HepG2 (cell line): ENCODE measurements around the gene C11orf58. TPM values are rescaled to one million over a fixed set of nuclear protein-coding genes. Genes with fewer than 3 reads are reported as not detected.
A peak's percentile ranks its signal among the peaks of the same experiment; 100 is the strongest.

Source experiments
- ATAC-seq: fragments of 200-7000 bp; cut with Tn5 transposase; 3 replicates; pipeline ENCODE4 v1.9.1; 2020; ENCODE audit warnings: mild to moderate bottlenecking, moderate library complexity
- BruUV-seq: library from RNA; stranded (reverse); fragments of 400-500 nt; replicated peaks from 2 replicates; lab custom pipeline; 2021; lab: Mats Ljungman, UMichigan
- CTCF ChIA-PET: fragments of 300-600 bp; formaldehyde crosslinking; extraction: SDS; loops from one replicate; lab custom pipeline; 2021; ENCODE audit warnings: low total read pairs, inconsistent platforms, low intra/inter-chr PET ratio; lab: Yijun Ruan, JAX
- POLR2A ChIA-PET: fragments of 350-600 bp; sonication (Branson Sonifier 250); formaldehyde crosslinking; loops from one replicate; lab custom pipeline; 2020; ENCODE audit warnings: antibody characterized with exemption, inconsistent platforms; lab: Yijun Ruan, JAX
- DNase-seq: peaks from one replicate; pipeline ENCODE4 v3.0.0-alpha.2; 2015; ENCODE audit warnings: low spot score
- FAIRE-seq: peaks from 3 replicates; lab custom pipeline; 2011; peaks lifted over from hg19 to GRCh38; lab: Jason Lieb, UNC
- H2AFZ ChIP-seq: one replicate; pipeline ENCODE4 v1.6.1; 2011; ENCODE audit warnings: low read length, inconsistent platforms
- H3K27ac ChIP-seq: fragments of 300-600 bp; 3 replicates; pipeline ENCODE4 v1.8.0; 2011; ENCODE audit warnings: mixed run types, mild to moderate bottlenecking, mixed read lengths, low read length, inconsistent platforms; ENCODE audit not compliant: insufficient read depth; ENCODE audit errors: extremely low read length
- H3K27me3 ChIP-seq, 2 experiments: fragments of 200-600 bp in 1 of 2; 2 replicates in 1 of 2; 3 replicates in 1 of 2; pipeline versions ENCODE4 v1.6.0 to v1.8.0; 2011; ENCODE audit warnings: low read length in 2 of 2, mild to moderate bottlenecking in 2 of 2, moderate library complexity in 2 of 2, inconsistent platforms in 1 of 2; ENCODE audit not compliant: insufficient read depth in 2 of 2, control insufficient read depth in 1 of 2
- H3K36me3 ChIP-seq, 2 experiments: fragments of 200-600 bp in 1 of 2; replicated peaks in 1 of 2; 2 replicates in 1 of 2; 3 replicates in 1 of 2; pipeline versions ENCODE4 v1.5.1 to v1.8.0; 2011; ENCODE audit warnings: low read length in 2 of 2, inconsistent platforms in 1 of 2; ENCODE audit not compliant: insufficient read depth in 2 of 2, control insufficient read depth in 1 of 2
- H3K4me1 ChIP-seq: 2 replicates; pipeline ENCODE4 v1.5.1; 2012; ENCODE audit warnings: low read length, inconsistent platforms; ENCODE audit not compliant: insufficient read depth
- H3K4me2 ChIP-seq: 2 replicates; pipeline ENCODE4 v1.6.0; 2011; ENCODE audit warnings: low read depth, low read length, inconsistent platforms
- H3K4me3 ChIP-seq, 3 experiments: fragments of 200-600 bp in 1 of 3; sonication (generic), shearing (Covaris generic) in 1 of 3; replicated peaks in 1 of 3; 2 replicates each; pipeline ENCODE4 v1.5.1; 2011 to 2016; ENCODE audit warnings: low read length in 3 of 3, inconsistent platforms in 2 of 3, low read depth in 2 of 3, mild to moderate bottlenecking in 2 of 3, control low read depth in 1 of 3, mixed read lengths in 1 of 3; ENCODE audit not compliant: insufficient read depth in 1 of 3
- H3K79me2 ChIP-seq: one replicate; pipeline ENCODE4 v1.6.1; 2011; ENCODE audit warnings: low read length, inconsistent platforms; ENCODE audit not compliant: insufficient read depth
- H3K9ac ChIP-seq: 2 replicates; pipeline ENCODE4 v1.6.0; 2011; ENCODE audit warnings: mild to moderate bottlenecking, low read depth, low read length, inconsistent platforms; ENCODE audit not compliant: insufficient read depth
- H3K9me3 ChIP-seq: 2 replicates; pipeline ENCODE4 v1.5.1; 2012; ENCODE audit warnings: mild to moderate bottlenecking, low read length
- H4K20me1 ChIP-seq: 2 replicates; pipeline ENCODE4 v1.6.0; 2011; ENCODE audit warnings: inconsistent platforms, mild to moderate bottlenecking, low read length, moderate library complexity; ENCODE audit not compliant: insufficient read depth
- ATF7 ChIP-seq, 2 experiments: fragments of 450-650 bp in 1 of 2; sonication (generic) in 1 of 2; formaldehyde crosslinking in 1 of 2; IDR thresholded peaks; 2 replicates each; pipeline versions ENCODE4 v1.4.0 to v1.6.1; 2016 to 2020; ENCODE audit warnings: antibody characterized with exemption in 1 of 2, mild to moderate bottlenecking in 1 of 2, missing genetic modification reagents in 1 of 2
- DMAP1 ChIP-seq: IDR thresholded peaks from 2 replicates; pipeline ENCODE4 v1.6.1; 2016
- EP300 ChIP-seq, 3 experiments: sonication (generic) in 1 of 3; formaldehyde crosslinking in 1 of 3; IDR thresholded peaks; 2 replicates each; pipeline versions ENCODE4 v1.5.1 to v1.6.1; 2011 to 2020; ENCODE audit warnings: low read depth in 2 of 3, low read length in 2 of 3, borderline replicate concordance in 1 of 3, improper control_type of control experiment in 1 of 3, mild to moderate bottlenecking in 1 of 3, missing genetic modification reagents in 1 of 3, moderate library complexity in 1 of 3
- HOXD1 ChIP-seq: sonication (generic); formaldehyde crosslinking; IDR thresholded peaks from 2 replicates; pipeline ENCODE4 v1.5.0; 2020; ENCODE audit warnings: missing genetic modification reagents
- MED8 ChIP-seq: sonication (generic); formaldehyde crosslinking; IDR thresholded peaks from 2 replicates; pipeline ENCODE4 v1.8.1; 2023; ENCODE audit warnings: mild to moderate bottlenecking, missing genetic modification reagents; ENCODE audit not compliant: insufficient replicate concordance
- NCOA2 ChIP-seq: sonication (generic); formaldehyde crosslinking; IDR thresholded peaks from 2 replicates; pipeline ENCODE4 v1.8.0; 2022; ENCODE audit warnings: inconsistent platforms
- NCOA5 ChIP-seq: sonication (generic); formaldehyde crosslinking; IDR thresholded peaks from 2 replicates; pipeline ENCODE4 v1.4.0; 2020; ENCODE audit warnings: missing genetic modification reagents
- POLR2AphosphoS5 ChIP-seq: IDR thresholded peaks from 2 replicates; pipeline ENCODE4 v1.6.1; 2012; ENCODE audit warnings: low read depth, low read length
- SMYD3 ChIP-seq: sonication (generic); formaldehyde crosslinking; IDR thresholded peaks from 2 replicates; pipeline ENCODE4 v1.8.1; 2023; ENCODE audit warnings: mild to moderate bottlenecking, missing genetic modification reagents
- SP5 ChIP-seq: IDR thresholded peaks from 2 replicates; pipeline ENCODE4 v1.6.1; 2016; ENCODE audit warnings: low read depth, borderline replicate concordance
- SPEN ChIP-seq: sonication (generic); formaldehyde crosslinking; IDR thresholded peaks from 2 replicates; pipeline ENCODE4 v1.5.1; 2020; ENCODE audit warnings: low read depth, mild to moderate bottlenecking, missing genetic modification reagents
- TEAD3 ChIP-seq: optimal IDR thresholded peaks from 2 replicates; pipeline ENCODE3; 2016; ENCODE audit warnings: borderline replicate concordance
- TEF ChIP-seq: sonication (generic); formaldehyde crosslinking; IDR thresholded peaks from 2 replicates; pipeline ENCODE4 v1.5.0; 2020; ENCODE audit warnings: missing genetic modification reagents
- ZNF263 ChIP-seq: sonication (generic); formaldehyde crosslinking; IDR thresholded peaks from 2 replicates; pipeline ENCODE4 v1.4.0; 2020; ENCODE audit warnings: missing genetic modification reagents
- ZNF34 ChIP-seq: sonication (generic); formaldehyde crosslinking; IDR thresholded peaks from 2 replicates; pipeline ENCODE4 v1.4.0; 2020; ENCODE audit warnings: mild to moderate bottlenecking, missing genetic modification reagents, borderline replicate concordance
- ZNF556 ChIP-seq: sonication (generic); formaldehyde crosslinking; IDR thresholded peaks from 2 replicates; pipeline ENCODE4 v1.4.0; 2020; ENCODE audit warnings: mild to moderate bottlenecking, missing genetic modification reagents, borderline replicate concordance
- ZNF569 ChIP-seq: sonication (generic); formaldehyde crosslinking; IDR thresholded peaks from 2 replicates; pipeline ENCODE4 v1.5.0; 2020; ENCODE audit warnings: mild to moderate bottlenecking, missing genetic modification reagents, moderate library complexity, borderline replicate concordance
- ZNF777 ChIP-seq: sonication (generic); formaldehyde crosslinking; IDR thresholded peaks from 2 replicates; pipeline ENCODE4 v1.4.0; 2020; ENCODE audit warnings: missing genetic modification reagents
- WGBS: methylation state at CpG from one replicate; pipeline ENCODE4 v1.1.6; 2017; ENCODE audit warnings: low lambda C conversion rate; 5-methylcytosine and 5-hydroxymethylcytosine counted together
- in situ Hi-C: cut with HindIII; loops from 2 replicates; pipeline ENCODE4 v1.10.0; 2017; ENCODE audit warnings: low pct_unique_long_range_greater_than_20kb; ENCODE audit not compliant: extremely low pct_ligation_motif_present
- intact Hi-C: fragments of 100-400 bp; cut with micrococcal nuclease; formaldehyde crosslinking; loops from one replicate; pipeline ENCODE4 v1.10.0; 2022; ENCODE audit not compliant: unreplicated experiment
- polyA plus RNA-seq, 8 experiments: library from polyadenylated mRNA; depleted of rRNA in 3 of 8; stranded (reverse) in 7 of 8; unstranded in 1 of 8; fragments of >200 nt; fragmentation: Illumina TruSeq in 4 of 8; extraction: Trizol in 4 of 8; gene quantifications; 2 replicates each; pipeline versions ENCODE4 v1.2.1 to v1.2.3, GENCODE V29; 2011 to 2016; ENCODE audit warnings: low read depth in 4 of 8, missing spikeins in 1 of 8, mixed read lengths in 1 of 8; ENCODE audit not compliant: insufficient read depth in 1 of 8
- total RNA-seq, 5 experiments: library from RNA; depleted of rRNA; stranded (reverse); fragments of >200 nt; fragmentation: Illumina TruSeq; extraction: Trizol; gene quantifications; 2 replicates each; pipeline ENCODE4 v1.2.3, GENCODE V29; 2016; ENCODE audit warnings: low read depth in 1 of 5
- TF ChIP-seq, protein P1 (sequence below), 2 experiments: sonication (generic) in 1 of 2; formaldehyde crosslinking in 1 of 2; IDR thresholded peaks; 2 replicates each; pipeline versions ENCODE4 v1.5.1 to v1.6.1; 2011 to 2020; ENCODE audit warnings: borderline replicate concordance in 1 of 2, low read depth in 1 of 2, low read length in 1 of 2, mild to moderate bottlenecking in 1 of 2, missing genetic modification reagents in 1 of 2, moderate library complexity in 1 of 2
- TF ChIP-seq, protein P2 (sequence below): sonication (generic); formaldehyde crosslinking; IDR thresholded peaks from 2 replicates; pipeline ENCODE4 v1.4.0; 2020; ENCODE audit warnings: missing genetic modification reagents; ENCODE audit errors: not compliant biosample characterization
- TF ChIP-seq, protein P3 (sequence below): IDR thresholded peaks from 2 replicates; pipeline ENCODE4 v1.6.1; 2012; ENCODE audit warnings: inconsistent platforms

The C11orf58 gene
- total and polyA plus RNA-seq, 2 of the 13 experiments (the other 11 are each of a cell fraction or from before 2014, with no cell fraction given), result 83.8 to 167 TPM

DNA sequence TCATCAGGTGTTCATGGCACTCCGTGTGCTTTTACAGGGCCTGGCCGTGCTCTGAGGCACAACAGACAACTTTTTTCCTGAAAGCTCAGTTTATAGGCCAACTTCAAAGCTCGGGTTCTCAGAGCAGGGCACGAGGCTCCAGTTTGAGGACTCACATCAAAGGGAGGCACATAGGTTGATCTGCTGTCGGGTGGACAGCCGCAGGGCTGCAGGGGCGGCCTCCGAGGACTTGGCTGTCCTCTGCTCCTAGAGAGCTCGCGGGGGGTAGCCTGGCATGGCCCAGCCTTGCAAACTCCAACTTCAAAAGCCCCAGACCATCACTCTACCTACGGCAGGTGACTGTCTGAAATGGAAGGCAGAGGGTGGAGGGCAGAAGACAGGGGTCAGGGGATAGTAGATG, 31.6 kb downstream of the C11orf58 start:
- Histone ChIP-seq H3K79me2 (no peaks in the 10 kb centered on the region), H3K9me3 (no peaks in the 10 kb centered on the region), H3K27me3 (no peaks in the 10 kb centered on the region), H3K4me2 (peak overlapping the region; percentile 1; the same call in 1 of the 2 replicates), H2AFZ (no peak overlapping the region), H3K27ac (no peak overlapping the region), H3K4me3 (no peak overlapping the region), H3K36me3 (no peaks in the 10 kb centered on the region), H3K4me1 (peaks cover 28% of the 10 kb centered on the region), H4K20me1 (no peaks in the 10 kb centered on the region), H3K9ac (no peak overlapping the region)
- FAIRE-seq (no peak), ATAC-seq (peak; percentile 45), DNase-seq (no peak)
- no TSS peak for BruUV-seq
- POLR2A ChIA-PET, result no interaction called here
- intact Hi-C loops (no loop called here), in situ Hi-C loops (no loop called here)
- CTCF ChIA-PET, result no interaction called here
- whole genome bisulfite sequencing, result 58% methylated on average over 3 of the region's 11 CpGs
- no peak for TF ChIP-seq POLR2AphosphoS5
- 0 out of 2 replicates have a peak, but pooled peaks have one; percentile 12 for TF ChIP-seq ZNF263
- no peak for TF ChIP-seq DMAP1 (CRISPR knock-in tag)
- TF ChIP-seq SP5 (CRISPR knock-in tag), result no peak
- TF ChIP-seq ZNF556, result no peak
- TF ChIP-seq NCOA2 (CRISPR knock-in tag), result no peak
- TF ChIP-seq, protein P1, sequence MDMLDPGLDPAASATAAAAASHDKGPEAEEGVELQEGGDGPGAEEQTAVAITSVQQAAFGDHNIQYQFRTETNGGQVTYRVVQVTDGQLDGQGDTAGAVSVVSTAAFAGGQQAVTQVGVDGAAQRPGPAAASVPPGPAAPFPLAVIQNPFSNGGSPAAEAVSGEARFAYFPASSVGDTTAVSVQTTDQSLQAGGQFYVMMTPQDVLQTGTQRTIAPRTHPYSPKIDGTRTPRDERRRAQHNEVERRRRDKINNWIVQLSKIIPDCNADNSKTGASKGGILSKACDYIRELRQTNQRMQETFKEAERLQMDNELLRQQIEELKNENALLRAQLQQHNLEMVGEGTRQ (IDR thresholded peaks at IDR 0.05; ENCODE audit: low read depth, low read length), result no peak
- TF ChIP-seq, protein P1 (CRISPR knock-in tag; IDR thresholded peaks at IDR 0.05; ENCODE audit: borderline replicate concordance), result no peak
- TF ChIP-seq EP300 (IDR thresholded peaks at IDR 0.05; ENCODE audit: low read depth in 2 of 2, low read length in 2 of 2), result no peak
- no peak for TF ChIP-seq EP300 (CRISPR knock-in tag; IDR thresholded peaks at IDR 0.05; ENCODE audit: borderline replicate concordance)
- no peak for TF ChIP-seq SPEN (CRISPR knock-in tag)
- TF ChIP-seq TEAD3, result no peak
- TF ChIP-seq ZNF34 (CRISPR knock-in tag), result no peak
- TF ChIP-seq, protein P2, sequence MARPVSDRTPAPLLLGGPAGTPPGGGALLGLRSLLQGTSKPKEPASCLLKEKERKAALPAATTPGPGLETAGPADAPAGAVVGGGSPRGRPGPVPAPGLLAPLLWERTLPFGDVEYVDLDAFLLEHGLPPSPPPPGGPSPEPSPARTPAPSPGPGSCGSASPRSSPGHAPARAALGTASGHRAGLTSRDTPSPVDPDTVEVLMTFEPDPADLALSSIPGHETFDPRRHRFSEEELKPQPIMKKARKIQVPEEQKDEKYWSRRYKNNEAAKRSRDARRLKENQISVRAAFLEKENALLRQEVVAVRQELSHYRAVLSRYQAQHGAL, result no peak
- no peak for TF ChIP-seq ZNF569 (CRISPR knock-in tag)
- TF ChIP-seq, protein P3, sequence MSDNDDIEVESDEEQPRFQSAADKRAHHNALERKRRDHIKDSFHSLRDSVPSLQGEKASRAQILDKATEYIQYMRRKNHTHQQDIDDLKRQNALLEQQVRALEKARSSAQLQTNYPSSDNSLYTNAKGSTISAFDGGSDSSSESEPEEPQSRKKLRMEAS, result peak; percentile 78
- no peak for TF ChIP-seq HOXD1 (CRISPR knock-in tag)
- TF ChIP-seq ZNF777 (CRISPR knock-in tag), result no peak
- no peak for TF ChIP-seq ATF7 (IDR thresholded peaks at IDR 0.05)
- TF ChIP-seq ATF7 (CRISPR knock-in tag; IDR thresholded peaks at IDR 0.05), result no peak
- TF ChIP-seq MED8 (CRISPR knock-in tag), result no peak
- no peak for TF ChIP-seq TEF (CRISPR knock-in tag)
- TF ChIP-seq NCOA5 (CRISPR knock-in tag), result no peak
- no peak for TF ChIP-seq SMYD3 (CRISPR knock-in tag)
